ENCODE measurements around the gene NEK7. TPM values are rescaled to one million over a fixed set of nuclear protein-coding genes. Genes with fewer than 3 reads are reported as not detected.

Gene NEK7
- total and polyA plus RNA-seq, 2 donors (not counting 1 experiment from before 2014, with no cell fraction given): 8.1 to 75.4 TPM

GRCh38 chr1:198263186-198263585 lies 106.4 kb downstream of the NEK7 start:
- CTCF ChIA-PET: no interaction called here
- no peak overlapping the region for H3K4me2 ChIP-seq (replicated peaks; ENCODE audit: low read depth, low read length, poor library complexity, severe bottlenecking)
- no peak overlapping the region for H3K4me3 Mint-ChIP-seq
- no peak overlapping the region for H3K27ac ChIP-seq (ENCODE audit: low read length in 2 of 2)
- no peak overlapping the region for H3K27ac Mint-ChIP-seq
- no peaks in the 10 kb centered on the region for H3K4me1 ChIP-seq (ENCODE audit: control insufficient read depth in 2 of 2, insufficient read depth in 2 of 2, low read length in 2 of 2)
- H3K9me3 ChIP-seq (ENCODE audit: control extremely low read depth in 1 of 3, control insufficient read depth in 2 of 3, insufficient read depth in 1 of 3, low read length in 2 of 3): no peaks in the 10 kb centered on the region
- H3K9ac ChIP-seq (ENCODE audit: low read length): no peak overlapping the region
- DNase-seq (no peak), ATAC-seq (ENCODE audit: low read depth) (no peak)
- 100% methylated on average over 3 of the region's 5 CpGs for WGBS (ENCODE audit: insufficient coverage)
- no peaks in the 10 kb centered on the region for H3K4me1 Mint-ChIP-seq
- intact Hi-C loops (cut with micrococcal nuclease): no loop called here
- no peak overlapping the region for H2AFZ ChIP-seq (ENCODE audit: insufficient read depth, low read depth, low read length, poor library complexity, severe bottlenecking)
- POLR2A ChIA-PET: no interaction called here
- H4K20me1 ChIP-seq (ENCODE audit: control insufficient read depth, insufficient read depth, low read length, poor library complexity, severe bottlenecking): no peaks in the 10 kb centered on the region
- H3K4me3 ChIP-seq (ENCODE audit: control extremely low read depth in 1 of 5, extremely low read depth in 1 of 5, insufficient read depth in 1 of 5, low read depth in 2 of 5, low read length in 4 of 5): no peak overlapping the region
- H3K36me3 ChIP-seq (replicated peaks in 1 of 2; ENCODE audit: control extremely low read depth in 1 of 2, control insufficient read depth in 1 of 2, extremely low read depth in 1 of 2, insufficient read depth in 2 of 2, low read length in 1 of 2): peaks cover 0 to 7% of the 10 kb centered on the region in 2 experiments
- H3K27me3 Mint-ChIP-seq: no peaks in the 10 kb centered on the region
- no peaks in the 10 kb centered on the region for H3K9me3 Mint-ChIP-seq (ENCODE audit: insufficient read depth)
- H3K79me2 ChIP-seq (ENCODE audit: control insufficient read depth, insufficient read depth, low read length): no peaks in the 10 kb centered on the region
- TF ChIP-seq CTCF (IDR thresholded peaks at IDR 0.05): no peak
- no peak for TF ChIP-seq EZH2 (IDR thresholded peaks at IDR 0.05; ENCODE audit: borderline replicate concordance, insufficient read depth, low read depth, low read length, poor library complexity, severe bottlenecking)
- H3K27me3 ChIP-seq (replicated peaks in 1 of 4; ENCODE audit: control extremely low read depth in 1 of 4, control insufficient read depth in 3 of 4, insufficient read depth in 4 of 4, low read length in 3 of 4): no peaks in the 10 kb centered on the region

GRCh38 chr1:198264282-198264681 lies 107.5 kb downstream of the NEK7 start:
- Histone ChIP-seq H2AFZ (ENCODE audit: insufficient read depth, low read depth, low read length, poor library complexity, severe bottlenecking) (no peak overlapping the region), H4K20me1 (ENCODE audit: control insufficient read depth, insufficient read depth, low read length, poor library complexity, severe bottlenecking) (no peaks in the 10 kb centered on the region), H3K36me3 (replicated peaks in 1 of 2; ENCODE audit: control extremely low read depth in 1 of 2, control insufficient read depth in 1 of 2, extremely low read depth in 1 of 2, insufficient read depth in 2 of 2, low read length in 1 of 2) (peaks cover 0 to 7% of the 10 kb centered on the region in 2 experiments), H3K27ac (ENCODE audit: low read length in 2 of 2) (no peak overlapping the region), H3K9ac (ENCODE audit: low read length) (no peak overlapping the region), H3K4me3 (ENCODE audit: control extremely low read depth in 1 of 5, extremely low read depth in 1 of 5, insufficient read depth in 1 of 5, low read depth in 2 of 5, low read length in 4 of 5) (no peak overlapping the region), H3K4me2 (replicated peaks; ENCODE audit: low read depth, low read length, poor library complexity, severe bottlenecking) (no peak overlapping the region), H3K9me3 (ENCODE audit: control extremely low read depth in 1 of 3, control insufficient read depth in 2 of 3, insufficient read depth in 1 of 3, low read length in 2 of 3) (no peaks in the 10 kb centered on the region), H3K79me2 (ENCODE audit: control insufficient read depth, insufficient read depth, low read length) (no peaks in the 10 kb centered on the region), H3K4me1 (ENCODE audit: control insufficient read depth in 2 of 2, insufficient read depth in 2 of 2, low read length in 2 of 2) (no peaks in the 10 kb centered on the region), H3K27me3 (replicated peaks in 1 of 4; ENCODE audit: control extremely low read depth in 1 of 4, control insufficient read depth in 3 of 4, insufficient read depth in 4 of 4, low read length in 3 of 4) (no peaks in the 10 kb centered on the region)
- Mint-ChIP-seq H3K9me3 (ENCODE audit: insufficient read depth) (no peaks in the 10 kb centered on the region), H3K4me3 (no peak overlapping the region), H3K4me1 (no peaks in the 10 kb centered on the region), H3K27me3 (no peaks in the 10 kb centered on the region), H3K27ac (no peak overlapping the region)
- no peak for ATAC-seq (ENCODE audit: low read depth)
- no peak for TF ChIP-seq EZH2 (IDR thresholded peaks at IDR 0.05; ENCODE audit: borderline replicate concordance, insufficient read depth, low read depth, low read length, poor library complexity, severe bottlenecking)
- no peak for TF ChIP-seq CTCF (IDR thresholded peaks at IDR 0.05)
- ChIA-PET CTCF (no interaction called here), POLR2A (no interaction called here)
- DNase-seq: no peak
- intact Hi-C loops (cut with micrococcal nuclease): no loop called here

All from B cell (primary cell).